MCF 10A (cell line): Measurements from ENCODE around the gene MAP3K5. TPM values are rescaled to one million over a fixed set of nuclear protein-coding genes. Genes with fewer than 3 reads are reported as not detected.
A peak's percentile ranks its signal among the peaks of the same experiment; 100 is the strongest.

ENCODE experiments used
- BruUV-seq: library from RNA; stranded (reverse); fragments of 400-500 nt; replicated peaks from 2 replicates; lab custom pipeline; 2021; lab: Mats Ljungman, UMichigan
- CTCF ChIA-PET: fragments of 300-600 bp; sonication (Branson Sonifier 250); formaldehyde crosslinking; extraction: SDS; loops from one replicate; lab custom pipeline; 2021; ENCODE audit warnings: antibody characterized with exemption, inconsistent platforms; lab: Yijun Ruan, JAX
- POLR2A ChIA-PET: fragments of 300-600, 350-650 bp; sonication (Branson Sonifier 250); formaldehyde crosslinking; extraction: SDS; loops from one replicate; lab custom pipeline; 2020; ENCODE audit warnings: antibody characterized with exemption, inconsistent platforms; lab: Yijun Ruan, JAX
- DNase-seq: peaks from one replicate; pipeline ENCODE4 v3.0.0-alpha.2; 2018; ENCODE audit not compliant: unreplicated experiment
- H3K27ac Mint-ChIP-seq: one replicate; pipeline ENCODE4 v1.8.0; 2022; ENCODE audit warnings: mild to moderate bottlenecking, low read depth, mixed read lengths; ENCODE audit not compliant: unreplicated experiment
- H3K27me3 Mint-ChIP-seq: one replicate; pipeline ENCODE4 v1.8.0; 2022; ENCODE audit warnings: mixed read lengths; ENCODE audit not compliant: insufficient read depth, unreplicated experiment
- H3K36me3 Mint-ChIP-seq: one replicate; pipeline ENCODE4 v1.8.0; 2022; ENCODE audit warnings: mild to moderate bottlenecking, moderate library complexity, mixed read lengths; ENCODE audit not compliant: insufficient read depth, unreplicated experiment
- H3K4me1 Mint-ChIP-seq: one replicate; pipeline ENCODE4 v1.8.0; 2022; ENCODE audit warnings: mixed read lengths; ENCODE audit not compliant: insufficient read depth, unreplicated experiment
- H3K4me3 Mint-ChIP-seq: one replicate; pipeline ENCODE4 v1.8.0; 2022; ENCODE audit warnings: mild to moderate bottlenecking, moderate library complexity, mixed read lengths; ENCODE audit not compliant: unreplicated experiment
- H3K9me3 Mint-ChIP-seq: one replicate; pipeline ENCODE4 v1.8.0; 2022; ENCODE audit warnings: mixed read lengths; ENCODE audit not compliant: unreplicated experiment
- intact Hi-C: fragments of 100-400 bp; cut with micrococcal nuclease; formaldehyde crosslinking; loops from 2 replicates; pipeline ENCODE4 v1.14.1; 2022
- total RNA-seq: library from RNA; stranded (reverse); gene quantifications from 2 replicates; pipeline ENCODE4 v1.2.3, GENCODE V29; 2022
- TF ChIP-seq, protein P1 (sequence below): fragments of 200-600 bp; IDR thresholded peaks from one replicate; pipeline ENCODE4 v1.8.0; 2022; ENCODE audit warnings: antibody characterized with exemption, mild to moderate bottlenecking; ENCODE audit not compliant: unreplicated experiment

Gene MAP3K5
- total RNA-seq, 1 experiment from 2014 or later, result 8.4 TPM

- TF ChIP-seq, protein P1, sequence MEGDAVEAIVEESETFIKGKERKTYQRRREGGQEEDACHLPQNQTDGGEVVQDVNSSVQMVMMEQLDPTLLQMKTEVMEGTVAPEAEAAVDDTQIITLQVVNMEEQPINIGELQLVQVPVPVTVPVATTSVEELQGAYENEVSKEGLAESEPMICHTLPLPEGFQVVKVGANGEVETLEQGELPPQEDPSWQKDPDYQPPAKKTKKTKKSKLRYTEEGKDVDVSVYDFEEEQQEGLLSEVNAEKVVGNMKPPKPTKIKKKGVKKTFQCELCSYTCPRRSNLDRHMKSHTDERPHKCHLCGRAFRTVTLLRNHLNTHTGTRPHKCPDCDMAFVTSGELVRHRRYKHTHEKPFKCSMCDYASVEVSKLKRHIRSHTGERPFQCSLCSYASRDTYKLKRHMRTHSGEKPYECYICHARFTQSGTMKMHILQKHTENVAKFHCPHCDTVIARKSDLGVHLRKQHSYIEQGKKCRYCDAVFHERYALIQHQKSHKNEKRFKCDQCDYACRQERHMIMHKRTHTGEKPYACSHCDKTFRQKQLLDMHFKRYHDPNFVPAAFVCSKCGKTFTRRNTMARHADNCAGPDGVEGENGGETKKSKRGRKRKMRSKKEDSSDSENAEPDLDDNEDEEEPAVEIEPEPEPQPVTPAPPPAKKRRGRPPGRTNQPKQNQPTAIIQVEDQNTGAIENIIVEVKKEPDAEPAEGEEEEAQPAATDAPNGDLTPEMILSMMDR, result no peak
- CTCF ChIA-PET, result interaction anchor here (0.5 kb wide), 1 partner anchor 64 kb away, joined by 5 read pairs; no protein-coding TSS in a partner anchor
- peaks cover 28% of the 10 kb centered on the region for H3K4me1 Mint-ChIP-seq
- H3K36me3 Mint-ChIP-seq, result no peaks in the 10 kb centered on the region
- peak; percentile 51 for DNase-seq
- BruUV-seq, result no TSS peak
- H3K4me3 Mint-ChIP-seq, result no peak overlapping the region
- no peaks in the 10 kb centered on the region for H3K9me3 Mint-ChIP-seq
- no peaks in the 10 kb centered on the region for H3K27me3 Mint-ChIP-seq
- no peak overlapping the region for H3K27ac Mint-ChIP-seq
- POLR2A ChIA-PET, result interaction anchor here (0.8 to 7.8 kb wide), 2 partner anchors 10 to 88 kb away, joined by 4 to 60 read pairs; no protein-coding TSS in a partner anchor
- intact Hi-C loops, result no loop called here
Observed at GRCh38 chr6:136784910-136785746, 7.1 kb downstream of the MAP3K5 start.

DNA sequence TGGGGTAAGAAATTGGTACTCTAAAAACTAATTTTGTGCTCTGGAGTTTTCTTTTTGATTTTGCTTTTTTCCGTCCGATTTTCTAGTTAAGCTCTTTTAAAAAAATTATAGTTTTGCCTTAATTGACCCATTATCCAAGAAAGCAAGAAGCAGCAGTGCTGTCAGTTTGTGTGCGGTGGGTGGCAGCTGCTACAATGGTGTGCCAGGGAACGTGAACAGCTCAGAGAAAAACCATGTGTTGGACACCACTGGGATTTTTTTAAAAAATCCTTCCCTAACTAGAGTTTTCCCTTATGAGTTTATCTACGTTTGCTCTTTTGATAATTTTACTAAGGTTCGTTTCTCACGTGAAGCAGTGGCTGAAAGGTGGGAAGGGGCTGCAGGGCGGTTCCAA, 8.0 kb downstream of the MAP3K5 start:
- H3K9me3 Mint-ChIP-seq, result no peaks in the 10 kb centered on the region
- CTCF ChIA-PET, result interaction anchor here (0.6 to 1.2 kb wide), 3 partner anchors 8 to 1429 kb away, joined by 3 to 6 read pairs (median 3); partner anchors contain the start of gene MAP3K5
- no TSS peak for BruUV-seq
- TF ChIP-seq, protein P1, result no peak
- no peak overlapping the region for H3K4me3 Mint-ChIP-seq
- POLR2A ChIA-PET, result interaction anchor here (7.8 kb wide), 1 partner anchor 9 kb away, joined by 60 read pairs; no protein-coding TSS in a partner anchor
- no peak overlapping the region for H3K27ac Mint-ChIP-seq
- no peaks in the 10 kb centered on the region for H3K27me3 Mint-ChIP-seq
- DNase-seq, result no peak
- H3K4me1 Mint-ChIP-seq, result peaks cover 28% of the 10 kb centered on the region
- intact Hi-C loops, result no loop called here
- peaks cover 6% of the 10 kb centered on the region for H3K36me3 Mint-ChIP-seq

- intact Hi-C loops, result no loop called here
- no peak for DNase-seq
- H3K4me1 Mint-ChIP-seq, result peaks cover 28% of the 10 kb centered on the region
- BruUV-seq, result no TSS peak
- no peak overlapping the region for H3K4me3 Mint-ChIP-seq
- POLR2A ChIA-PET, result interaction anchor here (7.8 kb wide), 1 partner anchor 9 kb away, joined by 60 read pairs; no protein-coding TSS in a partner anchor
- CTCF ChIA-PET, result interaction anchor here (0.6 to 1.2 kb wide), 3 partner anchors 9 to 1429 kb away, joined by 3 to 6 read pairs (median 3); partner anchors contain the start of gene MAP3K5
- TF ChIP-seq, protein P1, result no peak
- H3K27me3 Mint-ChIP-seq, result no peaks in the 10 kb centered on the region
- H3K36me3 Mint-ChIP-seq, result peaks cover 6% of the 10 kb centered on the region
- H3K27ac Mint-ChIP-seq, result peak overlapping the region; percentile 81
- H3K9me3 Mint-ChIP-seq, result no peaks in the 10 kb centered on the region
Observed at GRCh38 chr6:136783495-136784270, 8.6 kb downstream of the MAP3K5 start.
